ENCODE results near the gene MYPN.
"Not testable (repeated sequence)": the region's sequence is repeated elsewhere in the genome, so short reads cannot be mapped to it uniquely, and the experiment has no call there.

MYPN gene

GRCh38 chr10:68109331-68109730 is at the start of gene MYPN:
Gene MYPN (plus strand): TSS chr10:68109488. CDS start chr10:68121439, 11,951 bp downstream.
- no peak for DNase-seq

- DNase-seq: no peak
Measured at GRCh38 chr10:68067029-68067428, 42.3 kb upstream of the MYPN start.

DNA sequence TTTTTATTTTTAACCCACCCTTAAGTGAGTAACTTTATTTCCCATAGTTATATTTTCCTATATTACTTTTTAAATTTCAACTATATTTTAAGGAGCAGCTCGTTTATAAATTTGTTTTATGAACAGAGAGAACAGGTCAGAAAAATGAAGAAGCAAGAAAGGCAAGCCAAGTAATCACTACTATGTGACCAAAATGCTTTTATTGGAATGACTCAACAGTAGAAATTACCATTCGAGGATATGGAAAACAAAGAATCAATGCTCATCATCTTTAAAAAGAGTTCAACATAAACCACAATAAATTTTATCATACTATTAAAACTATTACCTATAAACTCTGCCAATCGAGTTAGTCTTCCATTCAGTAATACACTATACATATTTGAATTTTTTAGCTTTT is 41.8 kb upstream of the MYPN start:
- DNase-seq: no peak

- no peak for DNase-seq
Measured at GRCh38 chr10:68073631-68074030, 35.7 kb upstream of the MYPN start.

- no peak for DNase-seq
Measured at GRCh38 chr10:68074031-68074774, 35.1 kb upstream of the MYPN start.

- DNase-seq: peak; percentile 63
Measured at GRCh38 chr10:68074775-68075549, 34.3 kb upstream of the MYPN start, which contains the start of gene HERC4. Gene HERC4 (minus strand): TSS chr10:68075283. CDS start chr10:68073108, 2,175 bp downstream.

GRCh38 chr10:68075550-68076004 is 33.7 kb upstream of the MYPN start:
- DNase-seq: no peak

GRCh38 chr10:68076081-68076480 is 33.2 kb upstream of the MYPN start:
- not testable (repeated sequence) for DNase-seq

DNA sequence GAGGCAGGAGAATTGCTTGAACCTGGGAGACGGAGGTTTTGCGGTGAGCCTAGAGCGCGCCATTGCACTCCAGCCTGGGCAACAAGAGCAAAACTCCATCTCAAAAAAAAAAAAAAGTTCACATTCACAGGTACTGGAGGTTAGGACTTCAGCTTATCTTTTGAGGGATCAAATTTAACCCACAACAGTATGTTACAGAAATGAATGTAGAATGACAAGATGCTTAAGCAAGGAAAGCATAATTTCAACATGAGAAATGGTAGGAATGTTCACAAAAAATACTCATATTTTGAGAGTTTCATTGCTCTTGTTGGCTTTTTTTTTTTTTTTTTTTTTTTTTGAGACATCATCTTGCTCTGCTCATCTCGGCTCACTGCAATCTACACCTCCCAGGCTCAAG is 32.3 kb upstream of the MYPN start:
- DNase-seq: no peak

DNA sequence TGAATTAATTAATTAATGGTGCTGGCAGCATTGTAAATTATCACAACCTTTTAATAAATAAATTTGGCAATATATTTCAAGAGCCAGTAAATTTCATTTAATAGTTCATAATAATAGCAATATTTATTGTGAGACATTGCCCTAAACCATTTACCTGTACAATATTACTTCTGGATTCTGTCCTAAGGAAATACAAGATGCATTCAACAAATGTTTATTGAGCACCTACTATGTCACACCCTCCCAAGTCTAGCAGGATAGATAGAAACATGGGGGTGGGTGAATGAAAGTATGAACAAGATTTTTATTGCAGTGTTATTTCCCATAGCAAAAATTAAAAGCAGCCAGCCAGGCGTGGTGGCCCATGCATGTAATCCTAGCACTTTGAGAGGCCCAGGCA is 29.9 kb upstream of the MYPN start:
- no peak for DNase-seq

DNA sequence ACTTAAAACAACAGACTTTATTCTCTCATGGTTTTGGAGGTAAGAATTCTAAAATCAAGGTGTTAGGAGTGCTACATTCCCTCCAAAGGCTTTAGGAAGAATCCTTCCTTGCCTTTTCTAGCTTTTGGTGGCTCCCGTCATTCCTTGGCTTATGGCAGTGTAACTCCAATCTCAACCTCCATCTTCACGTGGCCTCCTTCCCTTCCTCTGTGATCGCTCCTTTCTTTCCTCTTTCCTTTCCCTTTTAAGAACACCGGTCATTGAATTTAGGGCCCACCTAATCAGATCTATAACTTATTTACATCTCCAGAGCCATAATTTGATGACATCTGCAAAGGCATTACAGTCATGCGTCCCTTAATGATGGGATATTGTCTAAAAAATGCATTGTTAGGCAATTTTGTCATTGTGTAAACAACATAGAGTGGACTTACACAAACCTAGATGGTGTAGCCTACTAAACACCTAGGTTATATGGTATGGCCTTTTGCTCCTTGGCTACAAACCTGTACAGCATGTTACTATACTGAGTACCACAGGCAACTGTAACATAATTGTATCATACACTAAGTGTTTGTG is 28.3 kb upstream of the MYPN start:
- DNase-seq: no peak

- no peak for DNase-seq
Measured at GRCh38 chr10:68081916-68082315, 27.4 kb upstream of the MYPN start.

- no peak for DNase-seq
Measured at GRCh38 chr10:68082872-68083271, 26.4 kb upstream of the MYPN start.

GRCh38 chr10:68083953-68084352 is 25.3 kb upstream of the MYPN start:
- no peak for DNase-seq

DNA sequence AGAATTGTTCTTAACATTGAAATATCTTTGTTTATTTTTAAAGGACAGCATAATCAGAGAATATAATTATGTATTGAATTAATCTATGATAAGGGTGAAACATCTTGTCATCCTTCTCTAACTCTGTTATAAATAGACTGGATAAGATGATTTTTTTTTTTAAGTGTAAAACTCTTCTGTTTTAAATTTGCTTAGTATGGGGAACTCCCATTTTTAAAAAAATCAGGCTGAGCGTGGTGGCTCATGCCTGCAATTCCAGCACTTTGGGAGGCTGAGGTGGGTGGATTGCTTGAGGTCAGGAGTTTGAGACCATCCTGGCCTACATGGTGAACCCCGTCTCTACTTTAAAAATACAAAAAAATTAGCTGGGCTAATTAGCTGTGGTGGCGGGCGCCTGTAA is 24.8 kb upstream of the MYPN start:
- no peak for DNase-seq

DNA sequence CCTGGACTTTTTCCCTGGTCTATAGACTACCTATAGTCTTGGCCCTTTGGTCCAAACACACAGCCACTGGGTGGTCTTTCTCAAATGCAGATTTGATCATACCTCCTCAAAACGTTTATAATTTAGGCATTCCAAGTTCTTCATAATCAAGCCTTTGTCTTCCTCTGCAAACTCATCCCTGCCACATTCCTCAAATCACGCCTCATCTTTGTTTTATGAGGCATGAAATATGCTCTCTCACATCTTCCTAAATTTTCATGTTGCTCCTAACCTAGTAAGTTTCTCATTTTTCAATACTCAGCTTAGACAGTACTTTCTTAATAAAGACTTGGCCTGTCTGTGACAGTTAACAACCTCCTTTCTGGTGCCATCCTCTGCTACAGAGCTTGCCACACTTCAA is 23.3 kb upstream of the MYPN start:
- DNase-seq: no peak

DNA sequence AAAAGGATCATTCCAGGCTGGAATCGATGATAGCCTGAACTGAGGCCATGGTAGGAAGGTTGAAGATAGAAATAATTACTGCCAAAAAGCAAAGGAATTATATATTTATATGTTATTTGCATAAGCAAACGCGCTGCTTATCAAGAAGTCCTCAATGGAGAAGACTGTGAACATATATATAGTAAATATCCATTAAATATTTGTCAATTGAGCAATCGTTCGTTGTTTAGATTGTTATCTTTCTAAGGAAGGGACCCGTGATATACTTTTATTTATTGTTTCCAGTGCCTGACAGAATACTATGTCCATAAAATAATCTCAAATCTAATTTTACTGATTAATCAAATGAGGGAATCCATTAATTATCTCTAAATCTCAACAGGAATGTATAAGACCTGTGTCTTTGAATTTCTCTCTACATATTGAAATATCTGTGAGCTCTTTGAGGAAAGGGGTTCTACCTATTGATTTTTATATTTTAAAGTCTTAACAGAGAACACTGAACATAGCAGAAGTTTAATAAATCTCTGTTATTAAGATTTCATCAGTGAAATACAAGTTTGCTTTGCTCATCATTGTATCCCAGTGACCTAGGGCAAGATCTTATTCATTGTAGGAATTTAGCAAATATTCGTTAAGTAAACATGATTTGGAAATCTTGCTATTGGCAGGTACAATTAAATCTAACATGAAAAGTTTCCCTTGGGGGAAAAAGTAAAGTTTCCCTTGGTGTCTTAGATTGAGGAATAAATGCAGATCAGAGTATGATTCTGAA is 22.2 kb upstream of the MYPN start:
- no peak for DNase-seq

DNA sequence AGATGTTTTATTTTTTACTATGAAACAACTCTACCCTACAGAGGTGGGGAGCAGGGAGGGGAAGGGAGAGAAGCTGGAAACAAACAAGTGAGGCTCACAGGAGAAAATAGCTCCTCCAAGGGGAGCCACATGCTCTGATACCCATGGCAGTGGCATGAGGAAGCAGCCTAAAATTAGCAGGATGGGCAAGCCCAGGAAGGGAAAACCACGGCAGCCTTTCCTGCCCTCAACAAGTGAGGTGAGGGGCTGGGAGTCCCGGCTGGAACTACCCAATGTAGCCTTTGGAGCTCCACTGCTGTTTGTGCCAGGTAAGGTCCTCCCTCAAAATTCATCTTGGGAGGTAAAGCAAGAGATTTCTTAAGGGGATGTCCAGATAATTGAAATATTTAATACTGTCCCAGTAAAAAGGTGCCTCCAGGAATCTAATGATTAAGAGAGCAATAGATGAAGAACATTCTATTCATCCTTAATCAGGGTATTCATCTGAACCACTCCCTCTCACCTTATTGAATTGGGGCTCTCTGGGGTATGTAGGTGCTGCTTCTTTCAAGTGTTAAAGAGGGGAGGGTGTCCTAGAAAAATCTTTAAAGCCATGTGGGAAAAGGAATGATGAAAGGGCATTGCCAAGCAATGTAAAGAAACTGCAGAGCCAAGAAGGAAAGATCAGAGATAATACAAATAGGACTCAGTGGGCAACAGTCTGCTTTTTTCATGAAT is 21.4 kb upstream of the MYPN start:
- no peak for DNase-seq

DNA sequence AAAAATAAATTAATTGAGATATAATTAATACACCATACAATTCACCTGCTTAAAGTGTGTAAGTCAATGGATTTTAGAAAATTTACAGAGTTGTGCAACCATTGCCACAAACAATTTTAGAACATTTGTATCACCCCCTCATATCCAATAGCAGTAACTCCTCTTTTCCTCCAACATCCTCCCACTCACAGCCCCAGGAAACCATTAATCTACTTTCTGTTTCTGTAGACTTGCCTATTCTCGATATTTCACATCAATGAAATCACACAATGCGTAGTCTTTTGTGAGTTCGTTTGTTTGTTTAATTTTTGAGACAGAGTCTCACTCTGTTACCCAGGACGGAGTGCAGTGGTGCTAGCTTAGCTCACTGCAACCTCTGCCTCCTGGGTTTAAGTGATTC is 20.5 kb upstream of the MYPN start:
- no peak for DNase-seq

DNA sequence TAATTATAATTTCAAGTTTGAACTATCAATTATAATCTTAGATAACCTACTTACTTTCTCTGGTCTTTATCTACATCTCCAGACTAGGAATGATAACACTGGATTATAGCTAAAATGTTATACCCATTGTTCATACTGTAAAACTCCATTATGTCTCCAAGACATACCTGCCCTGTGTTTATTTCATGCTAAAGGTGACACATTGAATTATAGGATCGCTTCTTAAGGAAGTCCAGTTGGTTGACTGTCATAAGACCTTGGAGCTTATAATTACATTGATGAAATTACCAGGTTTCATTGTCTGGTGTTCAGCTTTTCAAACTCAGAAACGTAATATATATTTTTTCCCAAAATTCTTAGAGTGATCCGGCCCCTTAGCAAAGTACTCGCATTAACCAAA is 18.7 kb upstream of the MYPN start:
- DNase-seq: no peak

DNA sequence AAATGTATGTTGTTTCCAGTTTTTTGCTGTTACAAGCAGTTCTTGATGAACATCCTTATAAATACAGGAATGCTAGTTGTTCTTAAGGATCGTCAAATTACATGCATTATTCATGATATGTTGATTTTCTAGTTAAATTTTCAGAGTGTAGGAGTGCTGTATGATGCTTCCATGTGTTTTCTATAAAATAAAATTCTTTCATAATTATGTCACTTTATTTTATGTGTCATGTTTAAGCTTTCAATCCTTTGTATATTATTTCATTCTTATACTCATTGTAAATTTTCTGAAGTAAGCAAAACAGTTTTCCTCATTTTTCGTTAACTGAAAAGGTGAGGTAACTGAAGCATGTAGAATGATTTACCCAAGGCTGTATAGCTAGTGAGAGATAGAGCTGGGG is 16.8 kb upstream of the MYPN start:
- no peak for DNase-seq

DNA sequence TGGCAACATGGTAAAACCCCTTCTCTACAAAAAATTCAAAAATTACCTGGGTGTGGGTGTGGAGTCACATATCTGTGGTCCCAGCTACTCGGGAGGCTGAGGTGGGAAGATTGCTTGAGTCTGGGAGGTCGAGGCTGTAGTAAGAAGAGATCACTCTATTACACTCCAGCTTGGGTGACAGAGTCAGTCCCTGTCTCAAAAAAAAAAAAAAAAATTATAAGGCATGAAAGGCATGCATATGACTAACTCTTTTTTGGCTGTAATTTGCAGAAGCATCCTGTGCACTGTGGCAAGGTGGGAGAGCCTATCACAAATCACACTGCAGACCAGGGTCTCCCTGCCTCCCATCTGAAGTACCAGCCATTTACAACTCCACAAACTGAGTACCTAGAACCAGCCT is 14.1 kb upstream of the MYPN start:
- no peak for DNase-seq
